ENCODE results near the gene ARL6. TPM values are rescaled to one million over a fixed set of nuclear protein-coding genes. Genes with fewer than 3 reads are reported as not detected.
A peak's percentile ranks its signal among the peaks of the same experiment; 100 is the strongest.

Gene ARL6
- total RNA-seq, 4 donors from 2014 or later, result 7.3 to 17.1 (median 12.1) TPM

GRCh38 chr3:97765336-97765735 lies 778 bp downstream of the ARL6 start:
- Histone ChIP-seq H3K27ac (peak overlapping the region in 2 of 4 donors; percentile 74 to 78), H3K27me3 (no peaks in the 10 kb centered on the region), H3K4me3 (peak overlapping the region; percentile 68 to 70), H3K36me3 (peaks cover 0 to 19% of the 10 kb centered on the region in 2 donors), H3K9me3 (no peaks in the 10 kb centered on the region), H3K4me1 (peaks cover 4 to 24% (median 8%) of the 10 kb centered on the region in 3 donors)
- WGBS, 2 donors (ENCODE audit: low coverage in 1 of 2), result 8 to 17% methylated on average over 2 of the region's 2 CpGs
- ATAC-seq, result no peak
- TF ChIP-seq CTCF (IDR thresholded peaks at IDR 0.05) (no peak), POLR2AphosphoS5 (IDR thresholded peaks at IDR 0.05) (no peak), EP300 (IDR thresholded peaks at IDR 0.05) (no peak), POLR2A (IDR thresholded peaks at IDR 0.05) (no peak)

- Histone ChIP-seq H3K4me1 (no peaks in the 10 kb centered on the region), H3K36me3 (peaks cover 0 to 43% of the 10 kb centered on the region in 2 donors), H3K4me3 (no peak overlapping the region), H3K27me3 (no peaks in the 10 kb centered on the region), H3K9me3 (no peaks in the 10 kb centered on the region), H3K27ac (no peak overlapping the region)
- 87 to 100% methylated on average over 3 of the region's 3 CpGs for WGBS, 2 donors (ENCODE audit: low coverage in 1 of 2)
- ATAC-seq, result no peak
- TF ChIP-seq CTCF (IDR thresholded peaks at IDR 0.05) (no peak), POLR2A (IDR thresholded peaks at IDR 0.05) (no peak), EP300 (IDR thresholded peaks at IDR 0.05) (no peak), POLR2AphosphoS5 (IDR thresholded peaks at IDR 0.05) (no peak)
These were observed 8.4 kb downstream of the ARL6 start for GRCh38 chr3:97772926-97773325.

- no peaks in the 10 kb centered on the region for H3K9me3 ChIP-seq
- ATAC-seq, result no peak
- TF ChIP-seq POLR2AphosphoS5 (IDR thresholded peaks at IDR 0.05) (no peak), EP300 (IDR thresholded peaks at IDR 0.05) (no peak), POLR2A (IDR thresholded peaks at IDR 0.05) (no peak), CTCF (IDR thresholded peaks at IDR 0.05) (no peak)
- H3K36me3 ChIP-seq, result peaks cover 0 to 36% of the 10 kb centered on the region in 2 donors
- no peaks in the 10 kb centered on the region for H3K4me1 ChIP-seq
- H3K4me3 ChIP-seq, result no peak overlapping the region
- no peaks in the 10 kb centered on the region for H3K27me3 ChIP-seq
- no peak overlapping the region for H3K27ac ChIP-seq
These were observed 13.6 kb downstream of the ARL6 start for GRCh38 chr3:97778152-97778551.

- Histone ChIP-seq H3K9me3 (no peaks in the 10 kb centered on the region), H3K27me3 (no peaks in the 10 kb centered on the region), H3K36me3 (peaks cover 0 to 10% of the 10 kb centered on the region in 2 donors), H3K27ac (no peak overlapping the region), H3K4me3 (no peak overlapping the region), H3K4me1 (no peaks in the 10 kb centered on the region)
- ATAC-seq, result no peak
- TF ChIP-seq POLR2AphosphoS5 (IDR thresholded peaks at IDR 0.05) (no peak), CTCF (IDR thresholded peaks at IDR 0.05) (peak; percentile 70 to 86 (median 78))
These were observed 29.0 kb downstream of the ARL6 start for GRCh38 chr3:97793420-97794019.

- H3K36me3 ChIP-seq, result peaks cover 0 to 15% of the 10 kb centered on the region in 2 donors
- no peaks in the 10 kb centered on the region for H3K4me1 ChIP-seq
- WGBS, 2 donors (ENCODE audit: low coverage in 1 of 2), result 89 to 92% methylated on average over 4 of the region's 4 CpGs
- no peak for TF ChIP-seq CTCF (IDR thresholded peaks at IDR 0.05)
- H3K27ac ChIP-seq, result no peak overlapping the region
- H3K9me3 ChIP-seq, result no peaks in the 10 kb centered on the region
- no peaks in the 10 kb centered on the region for H3K27me3 ChIP-seq
- H3K4me3 ChIP-seq, result no peak overlapping the region
- no peak for ATAC-seq
These were observed 31.4 kb downstream of the ARL6 start for GRCh38 chr3:97795951-97796350.
